ENCODE data around the gene BAIAP2L2.

Gene BAIAP2L2

GRCh38 chr22:38144025-38144405, 33.5 kb upstream of the BAIAP2L2 start:
- TF ChIP-seq, protein P1, sequence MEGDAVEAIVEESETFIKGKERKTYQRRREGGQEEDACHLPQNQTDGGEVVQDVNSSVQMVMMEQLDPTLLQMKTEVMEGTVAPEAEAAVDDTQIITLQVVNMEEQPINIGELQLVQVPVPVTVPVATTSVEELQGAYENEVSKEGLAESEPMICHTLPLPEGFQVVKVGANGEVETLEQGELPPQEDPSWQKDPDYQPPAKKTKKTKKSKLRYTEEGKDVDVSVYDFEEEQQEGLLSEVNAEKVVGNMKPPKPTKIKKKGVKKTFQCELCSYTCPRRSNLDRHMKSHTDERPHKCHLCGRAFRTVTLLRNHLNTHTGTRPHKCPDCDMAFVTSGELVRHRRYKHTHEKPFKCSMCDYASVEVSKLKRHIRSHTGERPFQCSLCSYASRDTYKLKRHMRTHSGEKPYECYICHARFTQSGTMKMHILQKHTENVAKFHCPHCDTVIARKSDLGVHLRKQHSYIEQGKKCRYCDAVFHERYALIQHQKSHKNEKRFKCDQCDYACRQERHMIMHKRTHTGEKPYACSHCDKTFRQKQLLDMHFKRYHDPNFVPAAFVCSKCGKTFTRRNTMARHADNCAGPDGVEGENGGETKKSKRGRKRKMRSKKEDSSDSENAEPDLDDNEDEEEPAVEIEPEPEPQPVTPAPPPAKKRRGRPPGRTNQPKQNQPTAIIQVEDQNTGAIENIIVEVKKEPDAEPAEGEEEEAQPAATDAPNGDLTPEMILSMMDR (IDR thresholded peaks at IDR 0.05; ENCODE audit: low read depth, low read length, missing control alignments): no peak
- no peak for DNase-seq (ENCODE audit: extremely low read depth, low read depth)
- no peak overlapping the region for H3K4me3 ChIP-seq (replicated peaks; ENCODE audit: low read depth, low read length)

GRCh38 chr22:38142606-38143005, 32.1 kb upstream of the BAIAP2L2 start:
- TF ChIP-seq, protein P1 (IDR thresholded peaks at IDR 0.05; ENCODE audit: low read depth, low read length, missing control alignments): no peak

DNA sequence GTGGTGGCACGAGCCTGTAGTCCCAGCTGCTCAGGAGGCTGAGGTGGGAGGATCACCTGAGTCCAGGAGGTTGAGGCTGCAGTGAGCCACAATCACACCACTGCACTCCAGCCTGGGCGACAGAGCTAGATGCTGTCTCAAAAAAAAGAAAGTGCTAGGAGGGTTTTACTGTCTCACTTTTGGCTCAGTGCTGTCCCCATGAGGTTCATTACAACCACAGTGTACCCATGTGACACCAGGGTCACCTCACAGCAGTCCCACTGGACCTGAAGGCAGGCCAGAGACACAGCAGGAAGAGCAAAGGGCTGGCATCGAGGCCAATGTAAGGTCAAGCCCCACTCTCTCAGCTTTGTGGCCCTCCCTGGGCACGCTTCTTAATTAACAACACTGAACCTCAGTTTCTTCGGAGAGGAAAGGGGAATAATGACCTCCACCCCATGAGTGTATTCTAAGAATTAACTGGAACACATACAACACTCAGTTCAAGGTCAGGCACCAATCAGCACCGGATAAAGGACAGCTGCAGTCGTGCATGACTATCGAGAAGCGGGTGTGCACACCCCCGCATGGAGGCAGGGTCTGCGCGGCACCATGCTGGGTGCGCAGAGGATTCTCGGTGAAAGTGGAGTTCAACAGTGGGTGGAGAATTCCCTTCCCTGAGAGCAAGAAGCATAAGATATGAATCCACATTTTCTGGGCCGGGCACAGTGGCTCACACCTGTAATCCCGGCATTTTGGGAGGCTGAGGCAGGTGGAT, 30.9 kb upstream of the BAIAP2L2 start:
- TF ChIP-seq, protein P1 (IDR thresholded peaks at IDR 0.05; ENCODE audit: low read depth, low read length, missing control alignments): no peak
- DNase-seq (ENCODE audit: extremely low read depth, low read depth): no peak
- H3K4me3 ChIP-seq (replicated peaks; ENCODE audit: low read depth, low read length): no peak overlapping the region

More at GRCh38 chr22:38142606-38143005, 32.1 kb upstream of the BAIAP2L2 start:
- H3K4me3 ChIP-seq (replicated peaks; ENCODE audit: low read depth, low read length): no peak overlapping the region
- DNase-seq (ENCODE audit: extremely low read depth, low read depth): no peak

DNA sequence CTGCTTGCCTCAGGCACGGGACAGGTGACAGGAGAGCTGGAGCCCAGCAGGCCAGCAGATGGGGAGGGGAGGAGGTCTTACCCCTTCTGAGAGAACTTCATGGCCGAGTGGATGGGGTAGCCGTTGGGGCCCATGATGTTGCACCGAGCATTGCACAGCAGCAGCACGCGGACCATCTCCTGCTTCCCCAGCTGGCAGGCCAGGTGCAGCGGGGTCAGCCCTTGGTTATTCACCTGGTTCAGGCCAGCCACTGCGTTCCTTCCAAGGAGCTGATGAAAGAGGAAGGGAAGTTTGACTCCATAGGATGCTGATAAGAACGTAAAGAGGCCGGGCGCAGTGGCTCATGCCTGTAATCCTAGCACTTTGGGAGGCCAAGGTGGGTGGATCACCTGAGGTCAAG, 29.4 kb upstream of the BAIAP2L2 start:
- H3K4me3 ChIP-seq (replicated peaks; ENCODE audit: low read depth, low read length): no peak overlapping the region
- TF ChIP-seq, protein P1 (IDR thresholded peaks at IDR 0.05; ENCODE audit: low read depth, low read length, missing control alignments): no peak
- no peak for DNase-seq (ENCODE audit: extremely low read depth, low read depth)

DNA sequence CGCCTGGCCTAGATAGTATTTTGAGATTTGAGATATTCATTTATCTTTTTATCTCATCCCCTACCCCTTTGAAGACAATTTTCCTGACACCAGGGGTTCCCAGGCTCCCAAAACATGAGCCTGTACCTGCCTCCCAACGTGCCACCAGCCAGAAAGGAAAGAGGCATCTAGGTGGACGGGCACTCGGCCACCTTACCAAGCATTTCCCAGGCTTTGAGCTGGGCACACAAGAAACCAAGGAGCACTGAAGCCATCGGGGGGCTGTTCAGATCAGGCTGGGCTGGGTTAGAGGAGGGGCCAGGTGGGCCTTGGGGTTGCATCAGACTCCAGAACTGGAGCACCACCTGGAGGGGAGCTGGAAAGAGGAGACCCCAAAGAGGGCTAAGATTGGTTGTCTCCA, 28.5 kb upstream of the BAIAP2L2 start:
- no peak overlapping the region for H3K4me3 ChIP-seq (replicated peaks; ENCODE audit: low read depth, low read length)
- TF ChIP-seq, protein P1 (IDR thresholded peaks at IDR 0.05; ENCODE audit: low read depth, low read length, missing control alignments): no peak
- DNase-seq (ENCODE audit: extremely low read depth, low read depth): no peak

DNA sequence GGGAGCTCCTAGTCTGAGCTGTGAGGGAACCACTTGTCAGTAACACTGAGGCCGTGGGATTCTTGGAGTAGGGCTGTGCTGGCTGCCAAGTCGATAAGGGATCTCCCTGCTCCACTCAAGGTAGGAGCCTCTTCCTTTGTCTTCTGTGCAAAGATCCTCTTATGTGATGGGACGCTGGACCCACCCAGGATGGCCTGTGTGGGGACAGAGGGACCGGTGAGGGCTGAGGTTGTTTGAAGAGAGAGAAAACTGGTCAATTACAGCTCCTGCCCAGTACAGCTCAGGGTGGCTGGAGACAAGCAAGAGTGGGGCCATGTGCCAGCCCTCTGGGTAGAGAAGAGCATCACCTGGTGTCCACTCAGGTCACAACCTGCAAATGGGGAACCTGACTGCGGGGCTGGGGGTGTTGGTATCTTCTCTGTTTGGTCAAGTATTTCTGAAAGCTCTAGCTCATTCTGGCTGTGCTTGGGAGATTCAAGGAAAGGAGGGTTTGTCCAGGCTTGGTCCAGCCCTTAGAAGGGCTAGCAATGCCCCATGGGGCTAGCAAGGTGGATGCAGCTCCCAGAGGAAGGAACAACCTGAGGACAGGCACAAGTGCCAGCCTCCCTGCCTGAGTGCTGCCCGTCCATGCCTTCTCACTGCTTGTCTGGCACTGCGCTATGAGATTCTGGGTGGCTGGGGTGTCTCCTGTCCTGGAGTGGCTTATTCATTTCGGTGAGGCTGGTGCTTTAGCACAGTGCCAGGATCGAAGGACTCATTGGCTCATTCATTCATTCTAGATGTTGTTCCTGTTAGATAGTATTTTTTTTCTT, 27.6 kb upstream of the BAIAP2L2 start:
- DNase-seq (ENCODE audit: extremely low read depth, low read depth): no peak
- TF ChIP-seq, protein P1 (IDR thresholded peaks at IDR 0.05; ENCODE audit: low read depth, low read length, missing control alignments): no peak

More for the DNA sequence above, 27.6 kb upstream of the BAIAP2L2 start:
- H3K4me3 ChIP-seq (replicated peaks; ENCODE audit: low read depth, low read length): no peak overlapping the region

Data from HFF-Myc (cell line).